NCI-H526 (cell line): ENCODE data around the gene NIPBL.
A peak's percentile ranks its signal among the peaks of the same experiment; 100 is the strongest.
"Not testable (repeated sequence)": the region's sequence is repeated elsewhere in the genome, so short reads cannot be mapped to it uniquely, and the experiment has no call there.

Source experiments
- DNase-seq, 2 experiments: peaks; one replicate each; lab custom pipeline; 2025; lab: John Stamatoyannopoulos, UW

NIPBL gene

DNA sequence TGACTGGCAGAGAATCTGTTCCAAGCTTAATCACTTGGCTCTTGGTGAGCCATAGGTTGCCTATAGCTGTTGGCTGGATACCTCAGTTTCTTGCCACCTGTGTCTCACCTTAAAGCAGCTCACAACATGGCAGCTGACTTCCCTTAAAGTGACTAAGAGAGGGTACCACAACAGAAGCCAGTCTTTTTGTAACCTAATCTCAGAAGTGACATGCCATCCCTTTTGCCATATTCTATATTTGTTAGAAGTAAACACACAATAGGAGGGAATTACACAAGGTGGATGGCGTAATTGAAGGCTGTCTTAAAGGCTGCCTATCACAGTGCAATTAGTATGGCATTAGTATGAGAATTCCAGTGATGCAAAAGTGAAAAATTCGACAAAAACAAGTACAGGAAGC lies 28.1 kb downstream of the NIPBL start:
- DNase-seq: no peak

DNA sequence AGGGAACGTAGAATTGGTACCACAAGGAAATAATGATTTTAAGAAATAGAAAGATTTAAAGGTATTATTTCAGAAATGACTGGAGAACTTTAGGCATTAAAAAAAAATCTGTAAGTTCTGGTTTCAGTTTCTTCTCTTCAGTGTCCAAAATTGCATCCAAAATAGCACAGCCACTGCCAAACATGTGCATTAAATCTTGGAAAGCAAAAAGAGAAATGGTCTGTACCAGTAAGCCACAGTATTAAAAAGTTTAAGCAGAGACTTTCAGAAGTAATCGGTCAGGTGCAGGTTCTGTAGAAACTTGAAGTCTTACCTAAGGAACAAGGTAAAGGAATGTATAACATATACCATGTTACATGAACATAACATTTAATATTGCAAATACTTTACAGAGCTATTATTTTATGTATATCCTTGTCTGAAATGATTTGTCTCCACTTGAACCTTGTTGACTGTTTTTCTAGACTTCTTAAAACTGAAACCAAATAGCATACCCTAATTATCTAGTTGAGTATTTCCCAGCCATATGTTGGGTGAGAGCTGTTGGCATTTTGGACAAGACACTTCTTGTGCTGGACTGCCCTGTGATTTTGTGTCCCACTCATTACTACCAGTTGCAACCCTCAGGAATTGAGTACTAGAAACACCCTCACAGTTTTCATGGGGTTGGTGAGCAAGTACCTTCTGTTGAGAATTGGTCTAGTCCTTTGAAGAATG lies 32.1 kb downstream of the NIPBL start:
- no peak for DNase-seq

DNA sequence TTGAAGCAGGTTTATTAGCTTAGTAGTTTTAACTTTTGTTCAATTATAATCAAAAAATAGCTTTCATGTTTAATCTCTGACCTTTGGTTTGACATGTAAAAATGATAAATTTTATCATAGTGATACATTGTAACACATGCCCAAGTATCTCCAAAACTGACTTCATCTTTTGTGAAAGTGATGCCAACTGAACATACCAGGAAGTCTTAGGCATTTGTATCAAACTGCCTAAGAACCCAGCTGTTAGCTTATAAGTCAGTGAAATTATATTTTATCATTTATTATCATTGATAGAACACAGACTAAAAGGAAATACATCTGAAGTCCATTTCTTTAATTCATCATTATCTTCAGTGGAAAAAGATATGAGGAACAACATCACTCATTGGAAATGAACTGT lies 39.1 kb downstream of the NIPBL start:
- no peak for DNase-seq

DNA sequence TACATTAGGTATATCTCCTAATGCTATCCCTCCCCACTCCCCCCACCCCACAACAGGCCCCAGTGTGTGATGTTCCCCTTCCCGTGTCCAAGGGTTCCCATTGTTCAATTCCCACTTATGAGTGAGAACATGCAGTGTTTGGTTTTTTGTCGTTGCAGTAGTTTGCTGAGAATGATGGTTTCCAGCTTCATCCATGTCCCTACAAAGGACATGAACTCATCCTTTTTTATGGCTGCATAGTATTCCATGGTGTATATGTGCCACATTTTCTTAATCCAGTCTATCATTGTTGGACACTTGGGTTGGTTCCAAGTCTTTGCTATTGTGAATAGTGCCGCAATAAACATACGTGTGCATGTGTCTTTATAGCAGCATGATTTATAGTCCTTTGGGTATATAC lies 40.0 kb downstream of the NIPBL start:
- not testable (repeated sequence) for DNase-seq

DNA sequence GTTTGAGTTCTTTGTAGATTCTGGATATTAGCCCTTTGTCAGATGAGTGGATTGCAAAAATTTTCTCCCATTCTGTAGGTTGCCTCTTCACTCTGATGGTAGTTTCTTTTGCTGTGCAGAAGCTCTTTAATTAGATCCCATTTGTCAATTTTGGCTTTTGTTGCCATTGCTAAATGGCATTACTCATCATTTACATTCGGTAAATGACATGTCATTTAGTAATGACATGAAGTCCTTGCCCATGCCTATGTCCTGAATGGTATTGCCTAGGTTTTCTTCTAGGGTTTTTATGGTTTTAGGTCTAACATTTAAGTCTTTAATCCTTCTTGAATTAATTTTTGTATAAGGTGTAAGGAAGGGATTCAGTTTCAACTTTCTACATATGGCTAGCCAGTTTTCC lies 40.8 kb downstream of the NIPBL start:
- DNase-seq: not testable (repeated sequence)

DNA sequence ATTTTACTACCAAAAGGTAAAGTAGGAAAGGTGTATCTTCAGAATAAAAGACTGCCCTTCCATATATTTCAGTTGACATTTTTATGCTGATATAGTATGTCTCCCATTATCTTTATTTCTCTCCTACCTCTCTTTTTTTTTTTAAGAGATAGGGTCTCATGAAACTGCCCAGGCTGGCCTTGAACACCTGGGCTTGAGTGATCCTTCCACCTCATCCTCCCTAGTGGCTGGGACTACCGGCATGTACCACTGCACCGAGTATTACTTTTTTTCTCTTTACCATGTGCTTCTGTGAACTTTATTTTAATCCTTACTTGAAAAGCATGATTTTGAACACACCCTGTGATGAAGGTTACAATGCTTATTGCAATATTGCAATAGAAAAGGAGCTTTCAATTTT lies 42.7 kb downstream of the NIPBL start:
- DNase-seq: no peak

DNA sequence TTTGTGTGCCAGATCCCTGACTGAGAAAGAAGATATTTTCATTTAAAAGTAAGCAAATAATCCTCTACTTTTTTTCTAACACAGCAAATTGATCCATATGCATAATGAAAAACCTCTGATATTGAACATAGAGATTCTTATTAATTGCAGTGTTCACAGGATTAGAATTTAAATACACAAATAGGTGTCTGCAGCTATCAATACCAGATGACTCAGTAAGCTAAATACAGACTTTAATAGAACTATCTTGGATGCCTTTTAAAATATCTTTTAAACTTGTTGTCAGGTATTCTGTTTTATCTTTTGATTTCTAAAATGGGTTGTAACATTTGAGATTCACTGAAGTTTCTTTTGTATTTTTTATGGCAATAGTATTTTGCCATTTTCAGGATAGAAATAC lies 43.1 kb downstream of the NIPBL start:
- no peak for DNase-seq

DNA sequence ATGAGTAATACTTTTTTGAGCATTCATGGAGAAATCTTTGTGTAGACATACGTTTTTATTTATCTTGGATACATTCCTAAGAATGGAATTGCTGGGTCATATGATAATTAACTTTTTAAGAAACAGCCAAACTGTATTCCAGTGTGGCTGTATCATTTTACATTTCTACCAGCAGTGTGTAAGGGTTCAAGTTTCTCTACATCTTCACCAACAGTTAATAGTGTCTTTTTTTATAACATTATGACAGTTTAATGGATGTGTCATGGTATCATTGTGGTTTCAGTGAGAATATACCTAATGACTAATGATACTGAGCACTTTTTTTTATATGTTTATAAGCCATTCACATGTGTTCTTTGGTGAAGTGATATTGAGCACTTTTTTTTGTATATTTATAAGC lies 52.4 kb downstream of the NIPBL start:
- DNase-seq: no peak

DNA sequence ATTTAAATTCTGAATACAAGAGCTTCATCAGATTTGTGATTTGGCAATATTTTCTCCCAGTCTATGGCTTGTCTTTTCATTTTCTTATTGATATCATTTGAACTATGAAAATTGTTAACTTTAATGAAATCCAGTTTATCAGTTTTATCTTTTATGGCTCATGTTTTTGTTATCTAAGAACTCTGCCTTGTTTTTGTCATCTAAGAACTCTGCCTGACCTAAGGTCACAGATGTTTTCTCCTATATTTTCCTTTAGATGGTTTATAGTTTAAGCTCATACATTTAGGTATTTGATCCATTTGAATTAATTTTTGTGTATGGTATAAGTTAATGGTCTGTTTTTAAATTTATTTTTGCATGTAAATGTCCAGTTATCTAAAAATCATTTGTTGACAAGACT lies 52.9 kb downstream of the NIPBL start:
- no peak for DNase-seq

DNA sequence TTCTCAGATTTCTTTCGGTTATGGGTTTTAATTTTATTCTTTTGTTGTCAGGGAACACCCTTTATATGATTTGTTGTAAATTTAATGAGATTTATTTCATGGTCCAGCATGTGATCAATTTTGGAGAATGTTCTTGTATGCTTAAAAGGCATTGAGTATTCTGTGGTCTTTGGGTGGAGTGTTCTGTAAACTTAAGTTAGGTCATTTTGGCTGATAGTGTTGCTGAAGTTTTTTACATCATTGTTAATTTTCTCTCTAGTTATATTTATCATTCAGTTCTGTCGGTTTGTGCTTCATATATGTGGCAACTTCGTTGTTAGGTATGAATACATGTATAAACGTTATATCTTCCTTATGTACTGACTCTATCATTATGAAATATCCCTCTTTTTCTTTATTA lies 55.5 kb downstream of the NIPBL start:
- no peak for DNase-seq

DNA sequence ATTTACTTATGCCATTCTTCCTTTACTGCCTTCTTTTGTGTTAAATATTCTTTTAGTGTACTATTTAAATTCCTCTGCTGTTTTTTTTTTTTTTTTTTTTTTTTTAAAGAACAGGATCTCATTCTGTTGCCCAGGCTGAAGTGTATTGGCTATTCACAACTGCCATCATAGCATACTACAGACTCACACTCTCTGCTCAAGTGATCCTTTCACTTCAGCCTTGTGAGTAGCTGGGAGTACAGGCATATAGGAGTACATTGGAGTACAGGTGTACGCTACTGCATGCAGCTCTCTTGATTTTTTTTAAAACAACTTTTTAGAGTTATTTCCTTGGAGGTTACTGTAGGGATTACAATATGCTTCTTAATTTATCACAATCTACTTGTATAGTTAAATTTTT lies 56.1 kb downstream of the NIPBL start:
- DNase-seq: no peak

DNA sequence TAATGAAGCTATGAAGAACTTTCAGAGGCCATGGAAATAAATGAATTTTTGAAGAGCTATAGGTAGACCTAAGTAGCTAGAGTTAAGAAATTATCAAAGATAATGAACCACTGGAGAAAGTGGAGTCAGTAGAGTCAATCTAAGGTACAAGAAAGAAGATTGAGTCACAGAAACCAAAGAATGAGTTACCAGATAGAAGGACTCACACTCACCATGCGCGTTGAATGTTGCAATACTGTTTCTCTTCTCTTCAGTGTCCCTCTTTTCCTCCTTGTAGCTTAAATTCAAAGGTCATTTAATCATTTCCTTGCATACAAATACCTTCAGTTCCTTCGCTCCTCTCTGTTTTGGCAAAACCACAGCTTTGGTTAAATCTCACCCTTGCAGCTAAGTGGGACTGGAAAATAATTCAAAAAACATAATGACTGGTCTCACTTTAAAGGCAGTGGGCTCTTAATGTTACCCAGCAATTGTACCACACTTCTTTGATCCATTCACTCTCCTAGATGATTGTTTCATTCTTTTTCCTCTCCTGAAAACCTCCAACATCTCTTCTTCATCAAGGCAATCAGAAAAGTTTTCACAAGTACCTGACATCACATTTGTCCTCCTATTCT lies 58.3 kb downstream of the NIPBL start:
- no peak for DNase-seq

DNA sequence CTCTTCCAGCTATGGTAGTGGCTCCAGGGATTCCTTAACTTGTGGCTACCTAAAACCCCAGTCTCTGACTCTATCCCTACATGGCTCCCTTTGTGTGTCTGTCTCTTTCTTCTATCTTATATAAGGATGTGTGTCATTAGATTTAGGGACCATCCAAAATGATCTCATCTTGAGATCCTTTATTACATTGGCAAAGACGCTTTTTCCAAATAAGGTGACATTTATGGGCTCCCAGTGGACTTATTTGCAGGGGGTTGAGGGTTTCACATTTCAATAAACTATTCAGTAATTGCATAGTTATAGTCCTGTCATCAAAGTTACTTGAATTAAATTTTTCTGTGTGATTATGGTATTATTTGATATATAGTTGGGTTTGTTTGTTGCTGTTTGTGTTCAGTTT lies 59.2 kb downstream of the NIPBL start:
- DNase-seq: no peak

DNA sequence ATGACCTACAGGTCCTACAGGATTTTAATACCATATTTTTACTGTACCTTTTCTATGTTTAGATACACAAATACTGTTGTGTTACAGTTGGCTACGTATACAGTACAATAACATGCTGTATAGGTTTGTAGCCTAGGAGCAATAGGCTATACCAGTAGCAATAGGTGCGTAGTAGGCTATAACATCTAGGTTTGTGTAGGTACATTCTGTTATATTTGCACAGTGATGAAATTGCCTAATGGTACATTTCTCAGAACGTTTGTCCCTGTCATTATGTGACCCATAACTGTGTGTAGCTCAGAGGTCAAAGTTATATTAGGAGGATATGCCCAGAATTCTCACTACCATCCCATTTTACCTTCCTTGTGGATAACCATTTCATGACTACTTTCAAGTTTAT lies 59.7 kb downstream of the NIPBL start:
- DNase-seq: no peak

DNA sequence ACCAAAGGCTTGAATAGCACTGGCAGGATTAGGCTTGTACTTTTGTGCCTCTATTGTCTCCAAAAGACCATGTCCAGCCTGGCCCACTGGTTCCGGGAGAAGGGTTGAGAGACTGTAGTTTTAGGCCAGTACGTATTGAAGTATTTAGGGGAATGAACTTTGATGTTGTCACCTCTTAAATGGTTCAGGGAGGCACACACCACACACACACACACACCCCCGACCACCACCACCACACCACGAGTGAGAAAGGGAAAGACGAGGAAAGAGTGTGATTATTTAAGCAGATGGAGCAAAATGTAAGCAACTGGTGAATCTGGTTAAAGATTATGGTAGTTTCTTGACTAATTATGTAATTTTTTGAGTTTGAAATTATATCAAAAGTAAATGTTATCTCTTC lies 61.6 kb downstream of the NIPBL start:
- no peak for DNase-seq

DNA sequence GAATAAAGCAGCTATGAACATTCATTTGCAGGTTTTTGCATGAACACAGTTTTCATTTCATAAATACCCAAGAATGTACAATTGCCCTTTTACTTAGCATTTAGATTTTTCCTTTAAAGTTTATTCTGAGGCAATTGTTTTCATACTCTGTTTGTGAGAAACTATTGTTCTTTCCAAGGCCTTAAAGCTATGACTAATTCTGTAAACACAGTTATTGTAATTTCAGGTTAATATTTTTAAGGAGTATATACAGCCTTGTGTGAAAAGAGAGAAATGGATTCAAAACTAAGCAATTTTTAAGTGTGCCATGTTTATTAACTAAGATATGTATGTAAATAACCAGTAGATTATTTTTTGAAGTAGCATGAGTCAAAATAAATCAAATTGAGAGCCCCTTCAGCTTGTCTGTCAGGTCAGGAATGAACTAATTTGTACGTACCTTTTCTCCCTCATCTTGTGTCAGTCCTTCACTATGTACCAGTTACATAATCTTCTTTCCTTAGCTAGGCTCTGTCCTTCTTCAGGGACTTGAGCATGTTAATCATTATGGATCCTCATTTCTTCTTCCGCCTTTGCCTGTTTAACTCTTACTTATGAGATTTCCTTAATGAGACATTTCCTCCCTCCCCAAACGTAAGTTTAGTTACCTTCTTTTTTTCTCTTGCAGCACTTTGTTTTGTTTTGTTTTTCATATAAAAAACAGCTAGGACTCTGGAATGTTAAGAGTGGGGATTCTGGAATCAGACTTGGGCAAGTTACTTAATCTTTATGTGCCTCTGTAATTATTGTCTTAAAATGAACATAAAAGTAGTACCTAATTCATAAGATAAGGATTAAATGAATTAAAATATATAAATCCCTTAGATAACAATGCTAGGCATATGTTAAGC lies 63.6 kb downstream of the NIPBL start:
- DNase-seq: no peak

DNA sequence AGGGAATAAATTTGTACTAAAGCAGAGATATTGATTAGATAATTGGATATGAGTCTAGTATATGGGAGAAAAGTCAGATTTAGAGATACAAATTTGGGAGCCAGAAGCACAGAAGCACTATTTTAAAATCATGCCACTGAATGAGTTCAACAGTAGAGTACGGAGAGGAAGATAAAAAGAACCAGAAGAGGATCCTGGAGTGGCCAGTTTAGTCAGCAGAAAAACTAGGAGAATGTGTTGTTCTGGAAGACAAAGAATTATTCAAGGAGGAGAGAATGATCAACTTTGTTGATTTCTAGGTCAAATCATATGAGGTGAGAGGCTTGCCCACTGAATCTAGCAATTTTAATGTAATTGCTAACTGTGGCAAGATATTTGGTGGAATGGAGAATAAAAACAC lies 67.0 kb downstream of the NIPBL start:
- DNase-seq: no peak

DNA sequence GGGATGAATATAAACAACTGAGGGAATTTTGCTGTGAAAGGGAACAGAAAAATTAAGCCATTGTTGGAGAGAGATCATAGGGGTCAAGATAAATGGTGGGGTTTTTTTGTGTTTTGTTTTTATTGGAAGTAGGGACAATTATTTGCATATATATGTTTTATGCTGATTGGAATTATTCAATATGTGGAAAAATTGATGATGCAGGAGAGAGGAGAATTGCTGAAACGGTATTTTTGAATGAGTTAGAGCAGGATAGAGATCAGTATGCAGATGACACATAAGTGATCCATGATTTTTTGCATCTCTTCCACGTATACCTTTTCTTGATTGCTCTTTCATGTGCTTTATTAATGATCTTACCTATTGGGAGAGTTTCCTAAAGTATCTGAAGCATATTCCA lies 67.5 kb downstream of the NIPBL start:
- DNase-seq: no peak

DNA sequence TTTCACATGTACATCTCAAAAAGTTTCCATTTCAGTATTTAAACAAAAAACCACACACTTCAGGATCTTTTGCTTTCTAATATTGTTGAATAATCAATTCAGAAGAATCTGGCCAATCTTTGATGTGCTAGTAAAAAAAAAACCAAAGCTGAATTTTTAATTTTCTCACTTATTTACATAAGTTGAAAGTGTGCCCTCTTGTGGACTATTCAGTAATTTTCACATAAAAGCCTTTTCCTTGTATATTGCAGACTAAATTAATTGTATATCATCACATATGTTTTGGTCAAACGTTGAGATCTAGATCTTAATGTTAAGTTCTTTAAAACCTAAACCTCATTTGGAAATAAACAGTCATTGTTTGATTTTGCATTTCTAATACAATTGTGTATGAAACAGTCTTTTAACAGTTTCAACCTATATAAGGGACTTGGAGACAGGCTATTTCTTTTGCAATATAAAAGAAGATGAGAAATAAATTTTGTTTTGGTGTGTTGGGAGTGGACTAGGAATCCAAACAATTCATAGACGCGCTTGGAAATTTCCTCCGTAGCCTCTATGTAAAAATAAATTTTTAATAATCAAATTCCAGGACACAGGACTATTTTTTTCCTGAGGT lies 68.1 kb downstream of the NIPBL start:
- peak; percentile 64 to 86 for DNase-seq

DNA sequence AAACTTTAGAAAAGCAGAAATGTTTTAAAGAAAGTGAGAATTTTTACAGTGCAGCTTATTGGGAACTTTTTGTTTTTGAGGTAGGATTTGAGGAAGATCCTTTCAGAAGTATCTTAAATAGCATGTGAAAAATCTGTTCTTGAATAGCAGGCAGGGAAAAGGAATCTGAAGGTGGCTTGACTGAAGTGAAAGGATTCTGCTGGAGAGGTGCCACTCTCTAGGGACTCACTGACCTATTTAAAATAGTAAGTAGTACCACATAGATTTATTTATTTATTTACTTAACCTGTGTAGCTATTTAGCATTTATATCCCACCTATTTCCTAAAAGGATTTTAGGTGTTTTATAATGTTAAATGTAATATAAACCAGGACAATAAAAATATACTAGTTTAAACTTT lies 69.1 kb downstream of the NIPBL start:
- DNase-seq: no peak

DNA sequence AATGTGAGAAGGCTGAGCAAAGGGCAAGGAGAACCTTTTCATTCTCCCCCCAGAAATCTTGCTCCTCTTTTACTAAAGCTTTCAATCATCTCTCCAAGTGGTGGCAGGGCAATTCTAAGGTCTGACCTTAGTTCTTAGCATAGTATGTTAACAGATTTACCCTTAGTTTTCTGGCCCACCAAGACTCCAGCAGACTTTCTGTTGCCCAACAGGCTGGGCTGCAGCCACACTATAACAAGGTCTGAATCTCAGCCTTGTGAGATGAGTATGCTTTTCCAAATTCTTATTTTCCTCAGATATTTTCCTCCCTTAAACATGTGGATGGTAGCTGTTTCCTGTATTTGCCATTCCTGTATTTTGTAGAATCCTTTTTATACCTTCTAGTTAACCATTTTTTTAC lies 69.5 kb downstream of the NIPBL start:
- DNase-seq: no peak

DNA sequence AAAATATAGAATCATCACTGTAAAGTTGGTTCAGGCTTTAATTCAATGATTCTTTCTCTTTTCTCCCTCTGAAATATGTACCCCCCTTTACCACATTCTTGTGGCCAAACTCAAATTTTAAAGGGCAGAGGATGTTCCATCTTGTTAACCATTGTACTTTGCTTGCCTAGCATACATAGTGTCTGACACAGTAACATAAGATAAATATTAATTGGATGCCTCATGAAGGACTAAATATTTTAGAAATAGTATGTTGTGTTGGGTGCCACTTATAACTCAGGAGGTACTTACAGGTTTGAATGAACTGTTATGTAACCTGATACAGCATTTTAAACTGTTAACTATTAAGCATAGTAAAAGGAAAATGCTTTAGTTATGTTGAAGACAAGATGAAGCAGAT lies 71.5 kb downstream of the NIPBL start:
- DNase-seq: no peak

DNA sequence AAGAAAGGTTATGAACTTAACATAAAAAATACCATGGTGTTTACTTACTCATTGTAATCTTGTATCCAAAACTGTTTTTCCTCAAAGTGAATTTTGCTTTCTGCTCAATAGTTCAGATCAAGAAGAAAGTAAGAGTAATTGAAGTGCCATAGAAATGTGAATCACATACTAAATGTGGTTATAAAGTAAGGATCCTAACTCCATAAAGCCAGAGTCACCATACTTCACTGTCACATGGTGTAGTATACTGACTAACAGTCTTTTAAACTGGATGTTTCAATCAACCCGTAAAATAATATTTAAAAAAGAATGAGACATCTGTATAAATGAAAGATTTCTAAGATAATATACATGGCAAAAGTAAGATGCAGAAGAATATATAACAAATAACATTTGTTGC lies 72.1 kb downstream of the NIPBL start:
- no peak for DNase-seq
